ENCODE data around the gene THEMIS2. TPM values are rescaled to one million over a fixed set of nuclear protein-coding genes. Genes with fewer than 3 reads are reported as not detected.

THEMIS2 gene
- total RNA-seq (2021): 17.2 and 18.7 TPM in 2 replicates
- long read RNA-seq, transcript THEMIS2-202 (6 exons, 2,687 nt): major isoform, 64 of 109 reads
- long read RNA-seq, transcript THEMIS2-204 (4 exons, 1,082 nt): minor isoform, 19 of 109 reads
- long read RNA-seq, partial matches to known transcripts: 5 of 109 reads
- long read RNA-seq, other reads (novel, unspliced or antisense): 18 of 109 reads

GRCh38 chr1:27872059-27872801 lies at the start of gene THEMIS2:
Gene THEMIS2 (plus strand): TSS chr1:27872544. CDS start chr1:27872572, 28 bp downstream.
- no peak within 1 kb of the TSS for H4K8ac ChIP-seq (replicated peaks; ENCODE audit: insufficient read length, low read depth, low read length)
- H3K4me1 ChIP-seq (ENCODE audit: insufficient read depth, low read length): no peaks in the 10 kb centered on the region; the same call in 1 of the 2 replicates
- no peak within 1 kb of the TSS for H2BK120ac ChIP-seq (ENCODE audit: low read depth, low read length, poor library complexity, severe bottlenecking)
- no peak within 1 kb of the TSS for H2BK15ac ChIP-seq (ENCODE audit: low read depth, low read length)
- H2AFZ ChIP-seq (ENCODE audit: low read length): no peak within 1 kb of the TSS
- H3K79me1 ChIP-seq (ENCODE audit: insufficient read depth, low read depth, low read length, poor library complexity, severe bottlenecking): no peaks in the 10 kb centered on the region
- no peak within 1 kb of the TSS for H3K14ac ChIP-seq (ENCODE audit: insufficient read depth, low read length)
- TF ChIP-seq CTCF (conservative IDR thresholded peaks at IDR 0.05): no peak
- H3K56ac ChIP-seq (ENCODE audit: insufficient read length, low read depth, low read length): no peak within 1 kb of the TSS
- DNase-seq: peak; percentile 86
- H3K27me3 ChIP-seq (ENCODE audit: insufficient read depth, low read length): no peaks in the 10 kb centered on the region
- no peak within 1 kb of the TSS for H2AK5ac ChIP-seq (ENCODE audit: insufficient read length, low read length)
- no peak within 1 kb of the TSS for H3T11ph ChIP-seq (ENCODE audit: low read length)
- no peak within 1 kb of the TSS for H3K18ac ChIP-seq (ENCODE audit: insufficient read length, low read depth, low read length)
- H2BK20ac ChIP-seq (ENCODE audit: low read depth, low read length, poor library complexity, severe bottlenecking): no peak within 1 kb of the TSS
- peak within 1 kb of the TSS; percentile 35 for H3K9ac ChIP-seq (ENCODE audit: extremely low read depth, insufficient read length, low read length)
- peaks cover 6 to 11% of the 10 kb centered on the region in 2 experiments for H3K4me1 Mint-ChIP-seq
- H3K4me2 ChIP-seq (ENCODE audit: insufficient read depth, insufficient read length, low read length): peak within 1 kb of the TSS; percentile 57
- H3K4ac ChIP-seq (ENCODE audit: low read depth, low read length): no peak within 1 kb of the TSS
- H3K79me2 ChIP-seq (ENCODE audit: insufficient read depth, low read length): no peaks in the 10 kb centered on the region
- H3K36me3 Mint-ChIP-seq (ENCODE audit: insufficient read depth in 1 of 3, low read depth in 3 of 3): peaks cover 0 to 9% (median 6%) of the 10 kb centered on the region in 3 experiments; a peak in 3 of 7 replicates
- no peak within 1 kb of the TSS for H2BK5ac ChIP-seq (ENCODE audit: insufficient read length, low read length)
- no peaks in the 10 kb centered on the region for H3K27me3 Mint-ChIP-seq (ENCODE audit: low read depth)
- H3K4me3 Mint-ChIP-seq: peak within 1 kb of the TSS; percentile 76 to 86
- no peak within 1 kb of the TSS for H3K27ac ChIP-seq (ENCODE audit: insufficient read length, low read depth, low read length)
- H4K5ac ChIP-seq (ENCODE audit: insufficient read length, low read depth, low read length): no peak within 1 kb of the TSS
- H3K23me2 ChIP-seq (ENCODE audit: insufficient read length, low read depth, low read length, poor library complexity, severe bottlenecking): peaks cover 6% of the 10 kb centered on the region
- H4K91ac ChIP-seq (ENCODE audit: insufficient read length, low read depth, low read length): no peak within 1 kb of the TSS
- H3K9me3 ChIP-seq (ENCODE audit: control insufficient read depth, low read depth, low read length): no peaks in the 10 kb centered on the region
- peaks cover 2% of the 10 kb centered on the region for H4K20me1 ChIP-seq (ENCODE audit: control insufficient read depth, insufficient read depth, insufficient read length)
- H3K23ac ChIP-seq (ENCODE audit: insufficient read length, low read depth, low read length): no peak within 1 kb of the TSS
- H3K27ac Mint-ChIP-seq: peak within 1 kb of the TSS in 1 of 3 experiments; percentile 66; a peak in 2 of 7 replicates
- no peak within 1 kb of the TSS for H2BK12ac ChIP-seq (ENCODE audit: insufficient read length, low read depth, low read length)
- H3K9me3 Mint-ChIP-seq: no peaks in the 10 kb centered on the region; a peak in 1 of 5 replicates
- no CpG with 5 or more reads among the region's 53 CpGs for WGBS (ENCODE audit: extremely low coverage, insufficient read length, low lambda C conversion rate)

All from H9 (cell line).